Progenitor cell of endocrine pancreas (in vitro differentiated cells): ENCODE results near the gene ABHD17A. TPM values are rescaled to one million over a fixed set of nuclear protein-coding genes. Genes with fewer than 3 reads are reported as not detected.
"Not testable (repeated sequence)": the region's sequence is repeated elsewhere in the genome, so short reads cannot be mapped to it uniquely, and the experiment has no call there.

Experiments
- DNase-seq: peaks from one replicate; pipeline ENCODE4 v3.0.0; 2021; ENCODE audit warnings: low spot score; ENCODE audit not compliant: unreplicated experiment
- H3K27ac Mint-ChIP-seq: 2 replicates; pipeline ENCODE4 v1.8.0; 2021; ENCODE audit warnings: mild to moderate bottlenecking, moderate library complexity, mixed read lengths
- H3K27me3 Mint-ChIP-seq: 2 replicates; pipeline ENCODE4 v1.8.0; 2021; ENCODE audit warnings: mixed read lengths
- H3K36me3 Mint-ChIP-seq: 2 replicates; pipeline ENCODE4 v1.8.0; 2022; ENCODE audit warnings: mixed read lengths; ENCODE audit not compliant: insufficient read depth
- H3K4me1 Mint-ChIP-seq: 2 replicates; pipeline ENCODE4 v1.8.0; 2021; ENCODE audit warnings: low read depth, mixed read lengths
- H3K4me3 Mint-ChIP-seq: 2 replicates; pipeline ENCODE4 v1.8.0; 2021; ENCODE audit warnings: low read depth, mild to moderate bottlenecking, moderate library complexity, mixed read lengths
- H3K9me3 Mint-ChIP-seq: 2 replicates; pipeline ENCODE4 v1.8.0; 2021; ENCODE audit warnings: low read depth, mixed read lengths
- CTCF ChIP-seq: fragments of 200-600 bp; sonication (generic); IDR thresholded peaks from one replicate; pipeline ENCODE4 v1.5.0; 2021; ENCODE audit warnings: antibody characterized with exemption, mild to moderate bottlenecking; ENCODE audit not compliant: unreplicated experiment
- total RNA-seq: library from RNA; stranded (reverse); gene quantifications from 2 replicates; pipeline ENCODE4 v1.2.1, GENCODE V29; 2021

Gene ABHD17A
- total RNA-seq, 1 donor from 2014 or later, result 48.8 TPM

- DNase-seq, result no peak
- no peaks in the 10 kb centered on the region for H3K36me3 Mint-ChIP-seq
- no peaks in the 10 kb centered on the region for H3K9me3 Mint-ChIP-seq
- H3K4me3 Mint-ChIP-seq, result no peak overlapping the region
- H3K27ac Mint-ChIP-seq, result no peak overlapping the region
- TF ChIP-seq CTCF, result no peak
- H3K4me1 Mint-ChIP-seq, result peaks cover 4% of the 10 kb centered on the region
- no peaks in the 10 kb centered on the region for H3K27me3 Mint-ChIP-seq
These were observed 11.2 kb upstream of the ABHD17A start for GRCh38 chr19:1896508-1896907.

GRCh38 chr19:1893791-1894190, 8.5 kb upstream of the ABHD17A start:
- Mint-ChIP-seq H3K9me3 (no peaks in the 10 kb centered on the region), H3K36me3 (no peaks in the 10 kb centered on the region), H3K4me1 (peaks cover 4% of the 10 kb centered on the region), H3K27me3 (no peaks in the 10 kb centered on the region), H3K4me3 (no peak overlapping the region), H3K27ac (peak overlapping the region; percentile 92)
- DNase-seq, result no peak
- no peak for TF ChIP-seq CTCF

GRCh38 chr19:1889907-1890306, 4.6 kb upstream of the ABHD17A start:
- Mint-ChIP-seq H3K9me3 (no peaks in the 10 kb centered on the region), H3K27ac (no peak overlapping the region), H3K4me3 (no peak overlapping the region), H3K36me3 (no peaks in the 10 kb centered on the region), H3K4me1 (peaks cover 4% of the 10 kb centered on the region), H3K27me3 (no peaks in the 10 kb centered on the region)
- no peak for DNase-seq
- no peak for TF ChIP-seq CTCF

- H3K4me1 Mint-ChIP-seq, result peaks cover 16% of the 10 kb centered on the region
- no peak for DNase-seq
- H3K36me3 Mint-ChIP-seq, result no peaks in the 10 kb centered on the region
- H3K9me3 Mint-ChIP-seq, result no peaks in the 10 kb centered on the region
- no peak overlapping the region for H3K27ac Mint-ChIP-seq
- no peak for TF ChIP-seq CTCF
- no peaks in the 10 kb centered on the region for H3K27me3 Mint-ChIP-seq
- no peak overlapping the region for H3K4me3 Mint-ChIP-seq
These were observed 3.1 kb upstream of the ABHD17A start for GRCh38 chr19:1888385-1888784.

GRCh38 chr19:1886360-1886759, 1.1 kb upstream of the ABHD17A start:
- H3K9me3 Mint-ChIP-seq, H3K27ac Mint-ChIP-seq, H3K27me3 Mint-ChIP-seq, H3K4me3 Mint-ChIP-seq, DNase-seq, H3K36me3 Mint-ChIP-seq: not testable (repeated sequence)
- peaks cover 23% of the 10 kb centered on the region for H3K4me1 Mint-ChIP-seq

- Mint-ChIP-seq H3K9me3 (no peaks in the 10 kb centered on the region), H3K27me3 (no peaks in the 10 kb centered on the region), H3K36me3 (no peaks in the 10 kb centered on the region), H3K27ac (peak overlapping the region; percentile 88), H3K4me1 (peaks cover 23% of the 10 kb centered on the region), H3K4me3 (peak overlapping the region; percentile 93)
- no peak for DNase-seq
- TF ChIP-seq CTCF, result no peak
These were observed 469 bp downstream of the ABHD17A start for GRCh38 chr19:1884719-1885334.
